ENCODE data around the gene SYCE3.

Gene SYCE3

DNA sequence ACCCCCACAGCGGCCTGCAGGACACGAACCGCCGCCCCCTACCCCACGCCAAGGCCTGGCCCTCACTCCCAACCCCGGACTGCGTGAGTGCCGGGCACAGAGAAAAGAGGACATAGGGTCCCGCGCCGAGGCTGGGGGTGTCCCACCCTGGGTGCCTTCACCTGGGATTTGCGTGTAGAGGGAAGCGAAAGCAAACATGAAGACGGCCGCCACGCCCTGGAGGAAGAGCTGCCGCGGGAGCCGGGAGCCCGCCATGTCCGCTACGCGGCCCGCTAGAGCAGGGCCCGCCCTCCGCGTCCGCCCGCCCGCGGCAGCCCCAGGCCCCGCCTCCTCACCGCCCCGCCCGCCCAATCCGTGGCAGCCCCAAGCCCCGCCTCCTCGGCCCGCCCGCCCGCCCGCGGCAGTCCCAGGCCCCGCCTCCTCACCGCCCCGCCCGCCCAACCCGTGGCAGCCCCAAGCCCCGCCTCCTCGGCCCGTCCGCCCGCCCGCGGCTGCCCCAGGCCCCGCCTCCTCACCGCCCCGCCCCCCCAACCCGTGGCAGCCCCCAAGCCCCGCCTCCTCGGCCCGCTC lies 55.2 kb downstream of the SYCE3 start, which contains the start of gene LMF2:
LMF2 (minus strand) TSS at position 282 of the 570 bp plus-strand sequence; CDS start at position 255, 27 bp downstream.
- no peak for DNase-seq (ENCODE audit: low read depth)
- TF ChIP-seq, protein P1, sequence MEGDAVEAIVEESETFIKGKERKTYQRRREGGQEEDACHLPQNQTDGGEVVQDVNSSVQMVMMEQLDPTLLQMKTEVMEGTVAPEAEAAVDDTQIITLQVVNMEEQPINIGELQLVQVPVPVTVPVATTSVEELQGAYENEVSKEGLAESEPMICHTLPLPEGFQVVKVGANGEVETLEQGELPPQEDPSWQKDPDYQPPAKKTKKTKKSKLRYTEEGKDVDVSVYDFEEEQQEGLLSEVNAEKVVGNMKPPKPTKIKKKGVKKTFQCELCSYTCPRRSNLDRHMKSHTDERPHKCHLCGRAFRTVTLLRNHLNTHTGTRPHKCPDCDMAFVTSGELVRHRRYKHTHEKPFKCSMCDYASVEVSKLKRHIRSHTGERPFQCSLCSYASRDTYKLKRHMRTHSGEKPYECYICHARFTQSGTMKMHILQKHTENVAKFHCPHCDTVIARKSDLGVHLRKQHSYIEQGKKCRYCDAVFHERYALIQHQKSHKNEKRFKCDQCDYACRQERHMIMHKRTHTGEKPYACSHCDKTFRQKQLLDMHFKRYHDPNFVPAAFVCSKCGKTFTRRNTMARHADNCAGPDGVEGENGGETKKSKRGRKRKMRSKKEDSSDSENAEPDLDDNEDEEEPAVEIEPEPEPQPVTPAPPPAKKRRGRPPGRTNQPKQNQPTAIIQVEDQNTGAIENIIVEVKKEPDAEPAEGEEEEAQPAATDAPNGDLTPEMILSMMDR (conservative IDR thresholded peaks at IDR 0.05; ENCODE audit: low read depth, low read length): no peak
- H3K4me3 ChIP-seq (ENCODE audit: low read length): peak within 1 kb of the TSS; percentile 93

DNA sequence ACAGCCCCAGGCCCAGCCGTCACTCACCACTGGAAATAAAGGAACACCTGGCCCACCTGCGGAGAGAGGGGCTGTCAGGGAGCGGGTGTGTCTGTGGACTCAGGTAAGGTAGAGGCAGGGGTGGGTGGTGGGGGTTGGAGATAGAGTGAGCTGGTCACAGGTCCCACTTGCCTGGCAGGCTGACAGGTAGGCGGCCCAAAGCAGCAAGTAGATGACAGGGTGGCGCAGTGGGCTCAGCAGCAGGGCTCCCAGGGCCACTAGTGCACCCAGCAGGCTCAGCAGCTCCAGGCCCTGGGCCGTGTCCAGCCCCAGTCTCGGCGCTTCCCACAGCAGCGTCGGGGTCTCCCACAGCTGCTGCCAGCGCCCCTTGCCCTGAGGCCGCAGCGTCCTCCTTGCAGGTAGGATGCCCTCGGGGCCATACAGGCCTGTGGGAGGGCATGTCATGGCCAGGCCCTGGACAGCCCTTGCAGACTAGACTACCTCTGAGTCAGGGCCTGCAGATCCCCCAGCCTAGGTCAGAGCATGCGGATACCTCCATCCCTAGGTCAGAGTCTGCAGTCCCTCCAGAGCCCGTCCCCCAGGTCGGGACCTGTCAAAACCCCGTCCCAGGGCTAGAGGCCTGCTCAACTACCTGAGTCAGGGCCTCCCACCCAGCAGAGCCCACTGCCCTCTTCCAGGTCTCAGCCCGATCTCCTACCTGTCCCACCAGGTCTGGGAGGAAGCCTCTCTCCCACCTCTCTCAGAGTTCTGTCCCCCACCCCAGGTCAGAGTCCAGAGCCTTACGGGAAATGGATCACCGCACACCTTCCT lies 55.9 kb downstream of the SYCE3 start:
- no peak for DNase-seq (ENCODE audit: low read depth)
- H3K4me3 ChIP-seq (ENCODE audit: low read length): peak overlapping the region; percentile 93
- TF ChIP-seq, protein P1 (conservative IDR thresholded peaks at IDR 0.05; ENCODE audit: low read depth, low read length): no peak

DNA sequence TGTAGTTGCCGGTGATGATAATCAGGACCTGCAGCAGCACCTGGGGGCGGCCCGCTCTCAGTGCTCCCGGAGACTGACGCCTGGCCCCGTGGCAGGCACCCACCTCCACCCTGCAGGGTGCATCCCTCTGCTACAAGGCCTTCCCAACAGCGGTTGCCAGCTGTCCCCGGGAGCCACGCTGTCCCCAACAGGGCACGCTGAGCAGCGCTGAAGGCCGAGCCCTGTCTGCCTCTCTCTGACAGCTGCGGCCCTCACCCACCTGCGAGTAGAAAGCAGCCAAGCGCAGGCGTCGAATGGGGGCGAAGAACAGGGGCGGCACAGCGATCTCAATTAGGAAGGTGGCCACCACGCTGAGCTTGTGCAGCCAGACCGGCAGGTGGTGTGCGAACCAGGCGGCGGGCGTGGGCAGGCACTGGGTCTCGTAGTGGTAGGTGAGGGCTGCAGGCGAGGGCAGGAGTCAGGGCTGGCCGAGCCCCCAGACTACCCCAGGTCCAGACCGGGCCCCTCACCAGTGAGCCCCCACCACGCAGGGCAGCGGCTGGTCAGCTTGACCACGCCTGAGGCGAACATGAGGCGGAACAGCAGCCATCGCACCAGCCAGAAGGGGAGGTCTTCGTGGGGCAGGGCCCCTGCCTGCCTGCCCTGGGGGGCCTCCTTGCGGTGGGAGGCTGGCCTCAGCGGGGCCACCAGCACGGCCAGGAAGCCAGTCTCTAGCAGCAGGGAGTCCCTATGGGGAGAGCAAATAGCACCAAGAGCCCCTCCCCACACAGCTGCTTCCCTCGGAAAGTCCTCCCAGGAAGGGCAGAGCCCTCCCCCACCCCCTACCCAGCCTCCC lies 56.7 kb downstream of the SYCE3 start:
- DNase-seq (ENCODE audit: low read depth): no peak
- TF ChIP-seq, protein P1 (conservative IDR thresholded peaks at IDR 0.05; ENCODE audit: low read depth, low read length): no peak
- H3K4me3 ChIP-seq (ENCODE audit: low read length): peak overlapping the region; percentile 93

DNA sequence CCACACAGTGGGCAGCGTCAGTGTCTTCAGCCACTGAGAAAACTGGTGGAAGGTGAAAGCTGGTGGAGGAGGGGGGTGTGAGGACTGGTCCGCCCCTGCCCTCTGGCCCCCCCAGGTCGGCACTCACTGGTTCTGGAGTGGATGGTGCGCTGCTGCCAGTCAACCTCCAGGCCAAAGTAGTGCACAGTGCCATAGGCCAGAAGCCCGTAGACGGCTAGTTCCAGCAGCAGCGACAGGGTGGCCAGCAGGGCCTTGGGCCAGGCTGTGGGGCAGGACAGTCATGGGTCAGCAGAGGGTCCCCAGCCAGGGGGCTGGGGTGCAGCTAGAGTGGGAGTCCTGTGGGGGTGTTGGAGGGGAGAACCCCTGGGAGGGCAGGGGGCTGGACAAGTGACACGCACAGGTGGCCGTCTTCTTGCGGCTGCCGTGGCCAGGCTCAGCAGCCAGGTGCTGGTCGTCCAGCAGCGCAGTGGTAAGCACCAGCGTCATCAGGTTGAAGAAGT lies 57.4 kb downstream of the SYCE3 start:
- DNase-seq (ENCODE audit: low read depth): no peak
- TF ChIP-seq, protein P1 (conservative IDR thresholded peaks at IDR 0.05; ENCODE audit: low read depth, low read length): no peak
- H3K4me3 ChIP-seq (ENCODE audit: low read length): no peak overlapping the region

DNA sequence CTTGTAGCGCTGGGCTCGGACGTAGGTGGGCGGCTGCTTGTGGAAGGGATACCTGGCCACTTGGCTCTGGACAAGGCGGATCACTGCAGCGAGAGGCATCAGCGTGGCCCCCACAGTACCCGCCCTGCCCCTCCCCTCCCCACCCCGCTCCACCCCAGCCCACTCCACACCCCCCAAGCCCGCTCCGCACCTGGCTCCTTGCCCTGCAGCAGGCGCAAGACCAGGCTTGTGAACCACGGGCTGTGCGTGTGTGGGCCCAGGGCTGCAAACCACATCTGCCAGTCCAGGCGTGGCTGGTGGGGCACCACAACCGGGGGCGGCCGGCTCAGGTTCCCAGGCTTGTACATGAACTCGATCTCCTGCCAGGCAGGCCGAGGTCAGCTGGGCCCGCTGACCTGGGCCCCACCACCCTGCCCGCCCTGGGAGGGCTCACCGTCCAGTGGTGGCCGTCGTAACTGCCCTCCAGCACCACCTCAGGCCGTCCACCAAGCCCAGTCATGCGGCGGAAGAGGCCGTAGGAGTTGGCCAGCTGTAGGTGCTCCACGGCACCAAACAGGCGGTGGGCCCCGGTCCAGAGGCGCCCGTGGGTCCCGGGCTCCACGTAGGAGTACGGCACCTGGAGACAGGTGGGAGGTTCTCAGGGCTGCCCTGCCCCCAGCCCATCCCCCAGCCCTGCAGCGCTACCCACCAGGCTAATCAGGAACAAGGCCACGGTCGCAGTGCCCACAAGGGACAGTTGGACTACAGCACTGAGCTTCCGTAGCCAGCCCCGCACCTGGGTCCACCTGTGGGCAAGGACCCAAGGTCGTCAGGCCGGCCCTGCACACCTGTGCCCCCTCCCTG lies 58.1 kb downstream of the SYCE3 start:
- no peak overlapping the region for H3K4me3 ChIP-seq (ENCODE audit: low read length)
- TF ChIP-seq, protein P1 (conservative IDR thresholded peaks at IDR 0.05; ENCODE audit: low read depth, low read length): no peak
- no peak for DNase-seq (ENCODE audit: low read depth)

DNA sequence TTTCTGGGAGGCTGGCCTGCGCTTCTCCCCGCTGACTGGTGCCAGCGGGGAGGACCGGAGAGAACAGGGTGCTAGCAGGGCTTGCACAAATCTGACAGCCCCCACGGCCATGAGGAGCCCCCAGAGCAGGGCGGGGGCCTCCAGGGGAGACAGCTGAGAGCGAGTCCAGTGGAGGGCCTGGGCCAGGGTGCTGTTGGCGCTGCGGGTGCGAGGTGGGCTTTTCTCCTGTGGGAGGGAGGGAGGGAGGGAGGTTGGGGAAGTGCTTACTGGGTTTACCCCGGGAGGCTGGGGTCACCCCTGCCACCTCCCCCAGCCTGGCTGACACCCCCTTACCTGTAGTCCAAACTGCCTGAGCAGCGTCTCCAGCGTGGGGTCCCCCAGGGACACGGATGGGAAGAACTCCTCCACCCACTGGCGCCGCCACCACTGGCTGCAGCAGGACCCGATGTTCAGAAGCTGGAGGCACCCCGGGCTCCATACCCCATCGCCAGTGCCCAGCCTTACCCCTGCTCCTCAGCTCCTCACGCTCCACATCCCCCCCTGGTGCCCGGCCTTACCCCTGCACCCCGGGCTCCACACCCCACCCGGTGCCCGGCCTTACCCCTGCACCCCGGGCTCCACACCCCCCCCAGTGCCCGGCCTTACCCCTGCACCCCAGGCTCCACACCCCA lies 59.1 kb downstream of the SYCE3 start:
- TF ChIP-seq, protein P1 (conservative IDR thresholded peaks at IDR 0.05; ENCODE audit: low read depth, low read length): no peak
- no peak overlapping the region for H3K4me3 ChIP-seq (ENCODE audit: low read length)
- DNase-seq (ENCODE audit: low read depth): no peak
